K562 (cell line): ENCODE measurements around the gene BCO1. TPM values are rescaled to one million over a fixed set of nuclear protein-coding genes. Genes with fewer than 3 reads are reported as not detected.

ENCODE experiments used
- CAMTA2 ChIP-seq: fragments of 250-450 bp; sonication (Bioruptor Pico); conservative IDR thresholded peaks from 2 replicates; pipeline ENCODE4 v1.5.1; 2022
- FIP1L1 ChIP-seq: fragments of 200-400 bp; formaldehyde crosslinking; IDR thresholded peaks from 2 replicates; pipeline ENCODE4 v1.6.1; 2018; ENCODE audit warnings: mild to moderate bottlenecking, low read depth, low read length; ENCODE audit not compliant: poor library complexity, severe bottlenecking
- FOXJ2 ChIP-seq: fragments of 200-800 bp; sonication (Bioruptor generic); IDR thresholded peaks from 2 replicates; pipeline ENCODE4 v1.6.1; 2016; ENCODE audit warnings: missing genetic modification characterization, missing compliant biosample characterization
- FOXK1 ChIP-seq: sonication (generic); formaldehyde crosslinking; IDR thresholded peaks from 2 replicates; pipeline ENCODE4 v1.8.0; 2022; ENCODE audit warnings: missing genetic modification reagents, mild to moderate bottlenecking, borderline replicate concordance
- HNRNPK ChIP-seq: fragments of 200-400 bp; formaldehyde crosslinking; IDR thresholded peaks from one replicate; pipeline ENCODE4 v1.6.1; 2018; ENCODE audit warnings: mild to moderate bottlenecking, low read depth, low read length; ENCODE audit not compliant: poor library complexity, severe bottlenecking
- IFI16 ChIP-seq: fragments of 250-450 bp; sonication (Bioruptor Pico); IDR thresholded peaks from 2 replicates; pipeline ENCODE4 v2.1.2; 2022; ENCODE audit warnings: mild to moderate bottlenecking, inconsistent platforms
- NEUROD1 ChIP-seq: fragments of 150-350 bp; IDR thresholded peaks from 2 replicates; pipeline ENCODE4 v1.6.1; 2014; ENCODE audit warnings: borderline replicate concordance, low read length, low read depth; ENCODE audit not compliant: partially characterized antibody
- NRF1 ChIP-seq, 2 experiments: fragments of 450-650 bp; IDR thresholded peaks in 1 of 2; conservative IDR thresholded peaks in 1 of 2; 2 replicates each; pipeline ENCODE4 v1.6.1; 2014; ENCODE audit warnings: mild to moderate bottlenecking in 2 of 2
- RAD51 ChIP-seq: fragments of 450-650 bp; IDR thresholded peaks from 2 replicates; pipeline ENCODE4 v1.7.1; 2016; ENCODE audit warnings: low read depth, mild to moderate bottlenecking, borderline replicate concordance
- REST ChIP-seq, 2 experiments: fragments of 450-650 bp; formaldehyde crosslinking in 1 of 2; IDR thresholded peaks; 2 replicates each; pipeline versions ENCODE4 v1.4.0 to v1.6.1; 2014 to 2020; ENCODE audit warnings: mild to moderate bottlenecking in 2 of 2, borderline replicate concordance in 1 of 2, low read depth in 1 of 2
- SNAPC5 ChIP-seq: fragments of 250-450 bp; sonication (Bioruptor Pico); IDR thresholded peaks from 2 replicates; pipeline ENCODE4 v1.8.0; 2021; ENCODE audit warnings: moderate library complexity, mild to moderate bottlenecking, inconsistent platforms
- SRSF1 ChIP-seq: fragments of 200-400 bp; formaldehyde crosslinking; IDR thresholded peaks from 2 replicates; pipeline ENCODE4 v1.6.1; 2017; ENCODE audit warnings: mild to moderate bottlenecking, low read depth, low read length, moderate library complexity
- SRSF3 ChIP-seq: fragments of 200-400 bp; formaldehyde crosslinking; IDR thresholded peaks from 2 replicates; pipeline ENCODE4 v1.6.1; 2016; ENCODE audit warnings: mild to moderate bottlenecking, low read length, moderate library complexity; ENCODE audit not compliant: insufficient read depth
- ZNF263 ChIP-seq: sonication (generic); formaldehyde crosslinking; IDR thresholded peaks from 2 replicates; pipeline ENCODE4 v1.8.0; 2022; ENCODE audit warnings: mild to moderate bottlenecking, missing genetic modification reagents, borderline replicate concordance
- ZNF507 ChIP-seq: conservative IDR thresholded peaks from 2 replicates; pipeline ENCODE4 v1.6.1; 2017; ENCODE audit warnings: missing genetic modification characterization, missing compliant biosample characterization
- ZNF583 ChIP-seq: fragments of 250-450 bp; sonication (Bioruptor Pico); IDR thresholded peaks from 2 replicates; pipeline ENCODE4 v1.4.0; 2020
- polyA plus RNA-seq, 8 experiments: library from polyadenylated mRNA; depleted of rRNA in 4 of 8; stranded (reverse) in 5 of 8; unstranded in 3 of 8; fragments of >200 nt; fragmentation: Nextera tagmentation in 2 of 8; fragmentation: Illumina TruSeq in 1 of 8; extraction: Ambion mirVana in 2 of 8; extraction: Trizol in 1 of 8; gene quantifications; 2 replicates each; pipeline versions ENCODE4 v1.2.1 to v1.2.3, GENCODE V29; 2011 to 2014; ENCODE audit warnings: inconsistent platforms in 1 of 8, missing spikeins in 1 of 8
- total RNA-seq, 7 experiments: library from RNA; depleted of rRNA in 6 of 7; stranded (reverse); fragments of >200 nt in 6 of 7; fragmentation: Illumina TruSeq in 2 of 7; extraction: Trizol in 2 of 7; gene quantifications; 2 replicates each; pipeline versions ENCODE4 v1.2.1 to v1.2.3, GENCODE V29; 2011 to 2021; ENCODE audit warnings: low replicate concordance in 1 of 7
- TF ChIP-seq, protein P1 (sequence below): fragments of 450-650 bp; IDR thresholded peaks from 2 replicates; pipeline ENCODE4 v1.7.0; 2016; ENCODE audit warnings: borderline replicate concordance

Gene BCO1
- total and polyA plus RNA-seq, 9 of the 15 experiments (the other 6 are each of a cell fraction or from before 2014, with no cell fraction given): not detected

DNA sequence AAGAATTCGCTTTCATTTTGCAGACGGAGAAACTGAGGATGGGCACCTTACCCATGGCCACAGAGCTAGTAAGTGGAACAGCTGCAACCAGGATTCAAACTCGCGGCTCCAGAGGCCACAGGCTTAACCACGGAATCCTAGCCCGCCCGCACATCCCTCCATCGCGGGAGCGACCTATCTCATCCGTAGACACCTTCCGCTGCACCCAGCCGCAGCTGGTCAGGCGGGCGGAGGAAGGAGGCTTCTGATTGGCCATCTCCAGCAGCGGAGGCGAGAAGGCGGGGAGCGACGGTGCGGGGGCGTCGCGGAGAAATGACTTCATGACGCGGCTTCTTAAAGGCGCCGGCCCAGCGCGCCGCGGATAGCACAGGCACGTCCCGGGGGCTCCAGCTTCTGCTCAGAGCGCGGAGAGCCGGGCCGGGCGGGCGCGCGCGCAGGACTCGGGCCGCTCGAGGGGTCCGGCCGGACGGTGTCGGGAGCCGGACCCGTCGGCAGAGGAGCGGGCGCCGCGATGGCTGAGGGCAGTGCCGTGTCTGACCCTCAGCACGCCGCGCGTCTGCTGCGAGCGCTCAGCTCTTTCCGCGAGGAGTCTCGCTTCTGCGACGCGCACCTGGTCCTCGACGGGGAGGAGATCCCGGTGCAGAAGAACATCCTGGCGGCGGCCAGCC is 76.2 kb downstream of the BCO1 start, which contains the start of gene GAN (continued):
- TF ChIP-seq, protein P1, sequence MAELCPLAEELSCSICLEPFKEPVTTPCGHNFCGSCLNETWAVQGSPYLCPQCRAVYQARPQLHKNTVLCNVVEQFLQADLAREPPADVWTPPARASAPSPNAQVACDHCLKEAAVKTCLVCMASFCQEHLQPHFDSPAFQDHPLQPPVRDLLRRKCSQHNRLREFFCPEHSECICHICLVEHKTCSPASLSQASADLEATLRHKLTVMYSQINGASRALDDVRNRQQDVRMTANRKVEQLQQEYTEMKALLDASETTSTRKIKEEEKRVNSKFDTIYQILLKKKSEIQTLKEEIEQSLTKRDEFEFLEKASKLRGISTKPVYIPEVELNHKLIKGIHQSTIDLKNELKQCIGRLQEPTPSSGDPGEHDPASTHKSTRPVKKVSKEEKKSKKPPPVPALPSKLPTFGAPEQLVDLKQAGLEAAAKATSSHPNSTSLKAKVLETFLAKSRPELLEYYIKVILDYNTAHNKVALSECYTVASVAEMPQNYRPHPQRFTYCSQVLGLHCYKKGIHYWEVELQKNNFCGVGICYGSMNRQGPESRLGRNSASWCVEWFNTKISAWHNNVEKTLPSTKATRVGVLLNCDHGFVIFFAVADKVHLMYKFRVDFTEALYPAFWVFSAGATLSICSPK: no peak
- 0 out of 2 replicates have a peak, but pooled peaks have one; percentile 63 for TF ChIP-seq CAMTA2 (CRISPR knock-in tag)
- no peak for TF ChIP-seq ZNF583 (CRISPR knock-in tag)
- no peak for TF ChIP-seq SNAPC5 (CRISPR knock-in tag)
- peak; percentile 29 for TF ChIP-seq FIP1L1
- TF ChIP-seq SRSF1: no peak
- no peak for TF ChIP-seq FOXK1
- TF ChIP-seq ZNF507 (tag): no peak
- no peak for TF ChIP-seq IFI16 (CRISPR knock-in tag)
- 0 out of 2 replicates have a peak, but pooled peaks have one; percentile 40 for TF ChIP-seq RAD51
- no peak for TF ChIP-seq FOXJ2 (tag)
- TF ChIP-seq SRSF3: no peak
- peak; percentile 71 to 79 for TF ChIP-seq NRF1 (conservative IDR thresholded peaks at IDR 0.05 in 1 of 2, IDR thresholded peaks at IDR 0.05 in 1 of 2)
- peak; percentile 92 for TF ChIP-seq NEUROD1
- TF ChIP-seq ZNF263 (CRISPR knock-in tag): no peak
- peak; percentile 86 for TF ChIP-seq REST (IDR thresholded peaks at IDR 0.05; ENCODE audit: borderline replicate concordance)
- TF ChIP-seq REST (CRISPR knock-in tag; IDR thresholded peaks at IDR 0.05; ENCODE audit: low read depth): peak; percentile 53; the same call in 1 of the 2 replicates
- no peak for TF ChIP-seq HNRNPK
